Panc1 (cell line): ENCODE results near the gene CCNK. TPM values are rescaled to one million over a fixed set of nuclear protein-coding genes. Genes with fewer than 3 reads are reported as not detected.
A peak's percentile ranks its signal among the peaks of the same experiment; 100 is the strongest.

Source experiments
- ATAC-seq: fragments of 200-7000 bp; cut with Tn5 transposase; 2 replicates; pipeline ENCODE4 v1.9.1; 2020; ENCODE audit warnings: mild to moderate bottlenecking, moderate library complexity
- BruUV-seq: library from RNA; stranded (reverse); fragments of 400-500 nt; replicated peaks from 2 replicates; lab custom pipeline; 2021; lab: Mats Ljungman, UMichigan
- CTCF ChIA-PET: fragments of 300-600 bp; sonication (Branson Sonifier 250); formaldehyde crosslinking; loops from one replicate; lab custom pipeline; 2022; ENCODE audit warnings: antibody characterized with exemption; lab: Charles Lee
- POLR2A ChIA-PET: fragments of 300-600 bp; sonication (Branson Sonifier 250); formaldehyde crosslinking; loops from one replicate; lab custom pipeline; 2022; ENCODE audit warnings: antibody characterized with exemption; lab: Charles Lee
- DNase-seq: peaks from one replicate; pipeline ENCODE4 v3.0.0-alpha.2; 2010; ENCODE audit warnings: low read depth, low spot score
- H3K27ac ChIP-seq: 2 replicates; pipeline ENCODE4 v1.5.1; 2011; ENCODE audit warnings: mild to moderate bottlenecking, low read length, inconsistent platforms
- H3K27me3 ChIP-seq: fragments of 200-500 bp; sonication (Bioruptor generic); 2 replicates; pipeline ENCODE4 v1.6.0; 2014; ENCODE audit warnings: low read length, inconsistent platforms; ENCODE audit not compliant: control insufficient read depth, insufficient read depth
- H3K36me3 ChIP-seq: fragments of 200-500 bp; sonication (Bioruptor generic); 2 replicates; pipeline ENCODE4 v1.5.1; 2014; ENCODE audit warnings: inconsistent platforms, mild to moderate bottlenecking, low read length, moderate library complexity; ENCODE audit not compliant: control insufficient read depth, insufficient read depth
- H3K4me1 ChIP-seq: 2 replicates; pipeline ENCODE4 v1.5.1; 2011; ENCODE audit warnings: inconsistent platforms, mild to moderate bottlenecking, low read length, moderate library complexity; ENCODE audit not compliant: control insufficient read depth, insufficient read depth
- H3K4me3 ChIP-seq, 2 experiments: 2 replicates each; pipeline ENCODE4 v1.5.1; 2011 to 2012; ENCODE audit warnings: low read depth in 2 of 2, low read length in 2 of 2, mild to moderate bottlenecking in 2 of 2, inconsistent platforms in 1 of 2, moderate library complexity in 1 of 2
- H3K9me3 ChIP-seq: fragments of 200-500 bp; sonication (Bioruptor generic); 2 replicates; pipeline ENCODE4 v1.5.1; 2014; ENCODE audit warnings: low read depth, mild to moderate bottlenecking, inconsistent platforms, low read length, moderate library complexity; ENCODE audit not compliant: control insufficient read depth, insufficient read depth
- POLR2AphosphoS5 ChIP-seq: IDR thresholded peaks from 2 replicates; pipeline ENCODE4 v1.6.1; 2012; ENCODE audit warnings: mild to moderate bottlenecking, low read depth, low read length, moderate library complexity
- SIN3A ChIP-seq: IDR thresholded peaks from 2 replicates; pipeline ENCODE4 v1.6.1; 2012; ENCODE audit warnings: low read depth, mild to moderate bottlenecking, low read length, moderate library complexity, borderline replicate concordance; ENCODE audit not compliant: insufficient read depth
- TCF7L2 ChIP-seq: IDR thresholded peaks from 2 replicates; pipeline ENCODE4 v1.6.1; 2011; ENCODE audit warnings: mild to moderate bottlenecking, low read depth, low read length, inconsistent platforms
- in situ Hi-C: cut with HindIII; loops from 2 replicates; pipeline ENCODE4 v1.10.0; 2016; ENCODE audit warnings: low sequenced_read_pairs, low pct_unique_long_range_greater_than_20kb
- intact Hi-C: fragments of 100-400 bp; cut with micrococcal nuclease; formaldehyde crosslinking; loops from one replicate; pipeline ENCODE4 v1.10.0; 2022; ENCODE audit not compliant: unreplicated experiment
- total RNA-seq: library from RNA; stranded (reverse); gene quantifications from one replicate; pipeline ENCODE4 v1.2.1, GENCODE V29; 2021; ENCODE audit not compliant: unreplicated experiment
- TF ChIP-seq, protein P1 (sequence below), 2 experiments: IDR thresholded peaks; 2 replicates each; pipeline ENCODE4 v1.6.1; 2011 to 2012; ENCODE audit warnings: low read depth in 2 of 2, control low read depth in 1 of 2, low read length in 1 of 2, mild to moderate bottlenecking in 1 of 2, moderate library complexity in 1 of 2; ENCODE audit not compliant: insufficient read depth in 1 of 2
- TF ChIP-seq, protein P2 (sequence below): fragments of 450-650 bp; IDR thresholded peaks from 2 replicates; pipeline ENCODE4 v1.5.1; 2017; ENCODE audit warnings: mild to moderate bottlenecking

CCNK gene
- total RNA-seq, 1 experiment from 2014 or later = 47.8 TPM

DNA sequence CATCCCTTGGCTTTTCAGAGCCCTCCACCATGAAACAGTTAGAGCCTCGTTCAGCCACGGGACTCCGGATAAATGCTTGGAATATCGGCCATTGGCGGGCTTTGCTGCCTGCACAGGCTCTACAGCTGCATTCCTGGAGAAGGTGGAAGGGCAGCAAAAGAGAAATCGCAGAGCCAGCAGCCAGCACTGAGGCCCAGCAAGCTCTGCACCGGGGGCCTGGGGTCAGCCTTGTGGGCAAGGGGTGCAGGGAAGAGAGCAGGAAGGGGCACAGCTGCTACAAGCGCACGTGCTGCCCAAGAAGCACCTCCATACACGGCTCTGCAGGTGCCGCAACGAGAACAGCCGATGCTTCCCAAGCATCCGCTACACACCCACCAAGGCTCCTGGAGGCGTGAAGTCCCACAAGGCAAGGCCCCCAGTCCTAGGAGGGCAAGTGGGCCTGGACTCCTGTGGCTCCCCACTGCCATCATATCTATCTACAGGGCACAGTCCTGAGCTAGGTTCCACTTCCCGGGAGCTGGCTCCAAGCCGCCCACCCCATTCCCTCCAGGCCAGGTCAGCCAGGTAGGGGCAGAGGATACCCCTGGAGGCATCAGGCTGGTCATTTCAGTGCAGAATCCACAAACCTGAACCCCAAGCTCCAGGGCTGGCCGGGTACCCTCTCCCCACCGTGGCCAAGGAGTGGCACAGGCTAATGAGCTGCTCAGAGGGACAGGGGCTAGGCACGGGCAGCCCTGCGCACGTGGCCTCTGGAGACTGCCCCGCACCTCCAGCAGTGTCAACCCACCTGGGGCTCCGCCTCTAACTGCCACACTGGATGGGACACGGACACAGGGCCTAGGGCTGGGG is 40.2 kb downstream of the CCNK start:
- H3K36me3 ChIP-seq = no peaks in the 10 kb centered on the region
- peak overlapping the region; percentile 81 for H3K27ac ChIP-seq
- no TSS peak for BruUV-seq
- H3K4me3 ChIP-seq = no peak overlapping the region
- TF ChIP-seq, protein P1, sequence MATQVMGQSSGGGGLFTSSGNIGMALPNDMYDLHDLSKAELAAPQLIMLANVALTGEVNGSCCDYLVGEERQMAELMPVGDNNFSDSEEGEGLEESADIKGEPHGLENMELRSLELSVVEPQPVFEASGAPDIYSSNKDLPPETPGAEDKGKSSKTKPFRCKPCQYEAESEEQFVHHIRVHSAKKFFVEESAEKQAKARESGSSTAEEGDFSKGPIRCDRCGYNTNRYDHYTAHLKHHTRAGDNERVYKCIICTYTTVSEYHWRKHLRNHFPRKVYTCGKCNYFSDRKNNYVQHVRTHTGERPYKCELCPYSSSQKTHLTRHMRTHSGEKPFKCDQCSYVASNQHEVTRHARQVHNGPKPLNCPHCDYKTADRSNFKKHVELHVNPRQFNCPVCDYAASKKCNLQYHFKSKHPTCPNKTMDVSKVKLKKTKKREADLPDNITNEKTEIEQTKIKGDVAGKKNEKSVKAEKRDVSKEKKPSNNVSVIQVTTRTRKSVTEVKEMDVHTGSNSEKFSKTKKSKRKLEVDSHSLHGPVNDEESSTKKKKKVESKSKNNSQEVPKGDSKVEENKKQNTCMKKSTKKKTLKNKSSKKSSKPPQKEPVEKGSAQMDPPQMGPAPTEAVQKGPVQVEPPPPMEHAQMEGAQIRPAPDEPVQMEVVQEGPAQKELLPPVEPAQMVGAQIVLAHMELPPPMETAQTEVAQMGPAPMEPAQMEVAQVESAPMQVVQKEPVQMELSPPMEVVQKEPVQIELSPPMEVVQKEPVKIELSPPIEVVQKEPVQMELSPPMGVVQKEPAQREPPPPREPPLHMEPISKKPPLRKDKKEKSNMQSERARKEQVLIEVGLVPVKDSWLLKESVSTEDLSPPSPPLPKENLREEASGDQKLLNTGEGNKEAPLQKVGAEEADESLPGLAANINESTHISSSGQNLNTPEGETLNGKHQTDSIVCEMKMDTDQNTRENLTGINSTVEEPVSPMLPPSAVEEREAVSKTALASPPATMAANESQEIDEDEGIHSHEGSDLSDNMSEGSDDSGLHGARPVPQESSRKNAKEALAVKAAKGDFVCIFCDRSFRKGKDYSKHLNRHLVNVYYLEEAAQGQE (IDR thresholded peaks at IDR 0.05; ENCODE audit: insufficient read depth in 1 of 2, low read depth in 2 of 2, low read length in 1 of 2) = no peak
- TF ChIP-seq SIN3A = no peak
- TF ChIP-seq TCF7L2 = no peak
- TF ChIP-seq POLR2AphosphoS5 = no peak
- TF ChIP-seq, protein P2, sequence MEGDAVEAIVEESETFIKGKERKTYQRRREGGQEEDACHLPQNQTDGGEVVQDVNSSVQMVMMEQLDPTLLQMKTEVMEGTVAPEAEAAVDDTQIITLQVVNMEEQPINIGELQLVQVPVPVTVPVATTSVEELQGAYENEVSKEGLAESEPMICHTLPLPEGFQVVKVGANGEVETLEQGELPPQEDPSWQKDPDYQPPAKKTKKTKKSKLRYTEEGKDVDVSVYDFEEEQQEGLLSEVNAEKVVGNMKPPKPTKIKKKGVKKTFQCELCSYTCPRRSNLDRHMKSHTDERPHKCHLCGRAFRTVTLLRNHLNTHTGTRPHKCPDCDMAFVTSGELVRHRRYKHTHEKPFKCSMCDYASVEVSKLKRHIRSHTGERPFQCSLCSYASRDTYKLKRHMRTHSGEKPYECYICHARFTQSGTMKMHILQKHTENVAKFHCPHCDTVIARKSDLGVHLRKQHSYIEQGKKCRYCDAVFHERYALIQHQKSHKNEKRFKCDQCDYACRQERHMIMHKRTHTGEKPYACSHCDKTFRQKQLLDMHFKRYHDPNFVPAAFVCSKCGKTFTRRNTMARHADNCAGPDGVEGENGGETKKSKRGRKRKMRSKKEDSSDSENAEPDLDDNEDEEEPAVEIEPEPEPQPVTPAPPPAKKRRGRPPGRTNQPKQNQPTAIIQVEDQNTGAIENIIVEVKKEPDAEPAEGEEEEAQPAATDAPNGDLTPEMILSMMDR = no peak
- intact Hi-C loops (loop anchor here (2.0 kb wide), 1 partner anchor 33 kb away; no protein-coding TSS in a partner anchor), in situ Hi-C loops (no loop called here)
- DNase-seq (no peak), ATAC-seq (no peak)
- H3K9me3 ChIP-seq = no peaks in the 10 kb centered on the region
- H3K27me3 ChIP-seq = no peaks in the 10 kb centered on the region
- peaks cover 72% of the 10 kb centered on the region for H3K4me1 ChIP-seq
- POLR2A ChIA-PET = no interaction called here
- CTCF ChIA-PET = no interaction called here

DNA sequence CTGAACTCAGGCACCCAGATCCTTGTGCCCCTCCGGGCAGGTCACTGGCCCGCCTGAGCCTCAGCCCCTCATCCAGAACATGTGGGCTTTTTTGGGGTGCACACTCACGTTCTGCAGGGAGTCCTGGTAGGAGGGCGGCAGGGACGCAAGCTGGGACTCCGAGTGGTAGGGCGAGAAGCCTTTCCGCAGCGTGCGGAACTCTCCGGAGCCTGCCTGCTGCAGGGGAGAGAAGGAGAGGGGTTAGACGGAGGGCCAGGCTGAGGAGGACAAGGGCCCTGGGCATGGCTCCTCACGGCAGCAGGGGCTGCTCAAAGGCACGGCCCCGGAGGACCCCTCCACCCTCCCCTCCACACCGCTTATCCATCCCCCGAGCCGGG is 40.8 kb downstream of the CCNK start:
- ATAC-seq (no peak), DNase-seq (no peak)
- intact Hi-C loops (loop anchor here (2.0 kb wide), 1 partner anchor 33 kb away; no protein-coding TSS in a partner anchor), in situ Hi-C loops (no loop called here)
- TF ChIP-seq SIN3A (no peak), TCF7L2 (no peak), POLR2AphosphoS5 (no peak)
- TF ChIP-seq, protein P1 (IDR thresholded peaks at IDR 0.05; ENCODE audit: insufficient read depth in 1 of 2, low read depth in 2 of 2, low read length in 1 of 2) = no peak
- TF ChIP-seq, protein P2 = no peak
- ChIA-PET POLR2A (no interaction called here), CTCF (interaction anchor here (1.4 kb wide), 1 partner anchor 52 kb away, joined by 3 read pairs; no protein-coding TSS in a partner anchor)
- Histone ChIP-seq H3K9me3 (no peaks in the 10 kb centered on the region), H3K4me3 (no peak overlapping the region), H3K27me3 (no peaks in the 10 kb centered on the region), H3K36me3 (no peaks in the 10 kb centered on the region), H3K4me1 (peaks cover 78% of the 10 kb centered on the region), H3K27ac (peak overlapping the region; percentile 81)
- BruUV-seq = no TSS peak
